Lower lobe of right lung (tissue), 2 donors: Measurements from ENCODE around the gene MIGA2. TPM values are rescaled to one million over a fixed set of nuclear protein-coding genes. Genes with fewer than 3 reads are reported as not detected.
A peak's percentile ranks its signal among the peaks of the same experiment; 100 is the strongest.

Experiments used
- ATAC-seq, 2 donors: fragments of 200-7000 bp; cut with Tn5 transposase; one replicate each; pipeline ENCODE4 v1.9.1; 2020 to 2022; ENCODE audit warnings: mild to moderate bottlenecking in 2 of 2, moderate library complexity in 2 of 2
- DNase-seq: peaks from one replicate; pipeline ENCODE4 v3.0.0-alpha.2; 2020
- H3K27ac ChIP-seq: fragments of 200-600 bp; one replicate; pipeline ENCODE4 v1.8.0; 2022
- H3K27me3 ChIP-seq: fragments of 200-600 bp; one replicate; pipeline ENCODE4 v1.8.0; 2022; ENCODE audit warnings: low read depth
- H3K36me3 ChIP-seq: fragments of 200-600 bp; one replicate; pipeline ENCODE4 v1.8.0; 2022; ENCODE audit warnings: mild to moderate bottlenecking
- H3K4me1 ChIP-seq: fragments of 200-600 bp; one replicate; pipeline ENCODE4 v1.8.0; 2022
- H3K4me3 ChIP-seq: fragments of 200-600 bp; one replicate; pipeline ENCODE4 v1.8.0; 2022; ENCODE audit warnings: mild to moderate bottlenecking
- H3K9me3 ChIP-seq: fragments of 200-600 bp; one replicate; pipeline ENCODE4 v1.8.0; 2022
- intact Hi-C: fragments of 100-400 bp; cut with DNase I; formaldehyde crosslinking; loops from one replicate; pipeline ENCODE4 v1.11.0; 2022
- total RNA-seq: library from RNA; stranded (reverse); fragmentation: NEBNext Ultra II Directional; extraction: Animal tissue kit (Norgen Biotek cat#: 25700); gene quantifications from one replicate; pipeline ENCODE4 v1.2.1, GENCODE V29; 2021
- TF ChIP-seq, protein P1 (sequence below): fragments of 200-600 bp; IDR thresholded peaks from one replicate; pipeline ENCODE4 v1.8.0; 2022; ENCODE audit warnings: antibody characterized with exemption, mild to moderate bottlenecking
- donor health status: DM: no; HTN: yes; CAD: no; lungs with severe emphysema.

MIGA2 gene
- total RNA-seq, 1 donor from 2014 or later = 21.2 TPM

- ATAC-seq = no peak
- DNase-seq = no peak
- H3K27me3 ChIP-seq = no peaks in the 10 kb centered on the region
Observed at GRCh38 chr9:129105857-129106694, 69.7 kb downstream of the MIGA2 start.

DNA sequence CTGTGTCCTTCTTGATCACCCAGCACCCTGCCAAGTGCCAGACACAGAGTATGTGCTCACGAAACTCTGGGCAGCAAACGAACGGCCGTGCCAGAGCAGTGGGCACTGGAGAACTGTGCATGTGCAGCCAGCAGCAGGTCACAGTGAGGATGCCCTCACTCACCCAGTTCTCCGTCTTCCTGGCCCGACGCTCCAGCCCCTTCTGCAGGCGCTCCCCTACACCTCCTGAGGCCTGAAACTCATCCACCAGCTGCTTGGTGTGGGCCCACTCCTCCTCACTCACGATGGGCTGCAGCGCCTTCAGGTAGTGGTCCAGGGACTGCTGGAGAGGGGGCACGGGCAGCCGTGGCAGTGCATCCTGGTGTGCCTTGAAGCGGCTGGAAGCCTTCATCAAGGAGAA lies 71.2 kb downstream of the MIGA2 start:
- Histone ChIP-seq H3K36me3 (peaks cover 14% of the 10 kb centered on the region), H3K27ac (no peak overlapping the region), H3K9me3 (no peaks in the 10 kb centered on the region), H3K4me1 (peaks cover 20% of the 10 kb centered on the region), H3K4me3 (no peak overlapping the region), H3K27me3 (no peaks in the 10 kb centered on the region)
- TF ChIP-seq, protein P1, sequence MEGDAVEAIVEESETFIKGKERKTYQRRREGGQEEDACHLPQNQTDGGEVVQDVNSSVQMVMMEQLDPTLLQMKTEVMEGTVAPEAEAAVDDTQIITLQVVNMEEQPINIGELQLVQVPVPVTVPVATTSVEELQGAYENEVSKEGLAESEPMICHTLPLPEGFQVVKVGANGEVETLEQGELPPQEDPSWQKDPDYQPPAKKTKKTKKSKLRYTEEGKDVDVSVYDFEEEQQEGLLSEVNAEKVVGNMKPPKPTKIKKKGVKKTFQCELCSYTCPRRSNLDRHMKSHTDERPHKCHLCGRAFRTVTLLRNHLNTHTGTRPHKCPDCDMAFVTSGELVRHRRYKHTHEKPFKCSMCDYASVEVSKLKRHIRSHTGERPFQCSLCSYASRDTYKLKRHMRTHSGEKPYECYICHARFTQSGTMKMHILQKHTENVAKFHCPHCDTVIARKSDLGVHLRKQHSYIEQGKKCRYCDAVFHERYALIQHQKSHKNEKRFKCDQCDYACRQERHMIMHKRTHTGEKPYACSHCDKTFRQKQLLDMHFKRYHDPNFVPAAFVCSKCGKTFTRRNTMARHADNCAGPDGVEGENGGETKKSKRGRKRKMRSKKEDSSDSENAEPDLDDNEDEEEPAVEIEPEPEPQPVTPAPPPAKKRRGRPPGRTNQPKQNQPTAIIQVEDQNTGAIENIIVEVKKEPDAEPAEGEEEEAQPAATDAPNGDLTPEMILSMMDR = no peak
- ATAC-seq (no peak), DNase-seq (no peak)
- intact Hi-C loops = no loop called here

More at GRCh38 chr9:129105857-129106694, 69.7 kb downstream of the MIGA2 start:
- H3K36me3 ChIP-seq = peaks cover 23% of the 10 kb centered on the region
- H3K4me1 ChIP-seq = peaks cover 12% of the 10 kb centered on the region
- TF ChIP-seq, protein P1 = no peak
- no peak overlapping the region for H3K4me3 ChIP-seq
- H3K27ac ChIP-seq = no peak overlapping the region
- H3K9me3 ChIP-seq = no peaks in the 10 kb centered on the region
- intact Hi-C loops = no loop called here

GRCh38 chr9:129108083-129108804 lies 71.8 kb downstream of the MIGA2 start:
- TF ChIP-seq, protein P1 = no peak
- ATAC-seq (no peak), DNase-seq (no peak)
- no peak overlapping the region for H3K4me3 ChIP-seq
- H3K27ac ChIP-seq = no peak overlapping the region
- intact Hi-C loops = no loop called here
- no peaks in the 10 kb centered on the region for H3K27me3 ChIP-seq
- peaks cover 26% of the 10 kb centered on the region for H3K4me1 ChIP-seq
- no peaks in the 10 kb centered on the region for H3K9me3 ChIP-seq
- peaks cover 14% of the 10 kb centered on the region for H3K36me3 ChIP-seq

DNA sequence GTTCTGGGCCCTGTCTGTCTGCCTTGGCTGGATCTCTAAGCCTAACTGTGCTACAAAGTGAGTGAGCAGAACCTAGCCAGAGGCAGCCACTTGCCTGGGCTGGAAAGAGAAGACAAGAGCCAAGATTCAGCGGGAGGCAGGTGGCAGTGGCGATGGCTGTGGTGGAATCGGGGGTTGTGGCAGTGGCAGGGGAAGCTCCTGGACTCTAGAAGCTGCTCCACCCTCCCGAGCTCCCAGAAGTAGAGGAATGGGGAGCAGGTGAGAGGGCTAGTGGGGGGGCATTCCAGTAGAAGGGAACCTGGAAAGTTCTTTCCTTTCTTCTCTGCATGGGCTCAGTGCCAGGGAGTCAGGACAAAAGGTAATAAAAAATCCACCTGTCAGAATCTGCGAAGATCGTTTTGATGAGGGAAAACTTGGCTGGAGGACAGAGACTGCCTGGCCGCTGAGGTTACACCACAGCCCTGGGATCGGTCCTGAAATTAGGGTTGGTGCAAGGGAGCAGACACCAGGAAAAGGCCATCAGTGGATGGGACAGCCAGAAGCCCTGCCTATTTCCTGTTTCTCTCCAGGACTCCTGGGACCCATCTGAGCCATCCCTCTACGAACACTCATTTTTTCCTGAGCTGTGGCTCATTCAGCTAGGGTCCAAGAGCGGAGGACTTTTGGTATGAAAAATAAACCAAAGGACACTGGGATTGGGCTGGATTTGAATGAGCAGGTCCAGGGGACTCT lies 72.5 kb downstream of the MIGA2 start:
- H3K36me3 ChIP-seq = peaks cover 14% of the 10 kb centered on the region
- H3K9me3 ChIP-seq = no peaks in the 10 kb centered on the region
- TF ChIP-seq, protein P1 = no peak
- no peak overlapping the region for H3K27ac ChIP-seq
- no peaks in the 10 kb centered on the region for H3K27me3 ChIP-seq
- ATAC-seq (no peak), DNase-seq (no peak)
- peaks cover 31% of the 10 kb centered on the region for H3K4me1 ChIP-seq
- no peak overlapping the region for H3K4me3 ChIP-seq
- intact Hi-C loops = no loop called here

DNA sequence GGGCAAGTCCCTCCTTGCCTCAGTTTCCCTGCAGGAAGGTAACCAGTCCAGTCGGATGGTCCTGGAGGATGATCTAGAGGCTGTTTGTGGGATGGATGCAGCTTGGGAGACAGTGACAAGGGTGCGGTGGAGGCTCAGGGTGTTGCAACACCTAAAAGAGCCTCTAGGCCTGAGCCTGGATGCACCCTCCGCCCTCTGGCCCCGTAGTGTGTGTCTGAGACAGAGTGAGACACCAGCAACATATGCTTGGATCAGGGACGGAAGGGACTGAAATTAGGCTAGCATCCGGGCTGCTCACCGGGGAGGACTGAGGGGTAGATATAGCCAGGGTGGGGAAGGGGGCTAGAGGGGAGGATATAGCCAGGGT lies 73.1 kb downstream of the MIGA2 start:
- DNase-seq (no peak), ATAC-seq (no peak)
- H3K4me3 ChIP-seq = peak overlapping the region; percentile 73
- no peak overlapping the region for H3K27ac ChIP-seq
- TF ChIP-seq, protein P1 = no peak
- no peaks in the 10 kb centered on the region for H3K27me3 ChIP-seq
- peaks cover 14% of the 10 kb centered on the region for H3K36me3 ChIP-seq
- H3K4me1 ChIP-seq = peaks cover 36% of the 10 kb centered on the region
- no peaks in the 10 kb centered on the region for H3K9me3 ChIP-seq
- intact Hi-C loops = no loop called here
